A549 (cell line): ENCODE measurements around the gene ATL3. TPM values are rescaled to one million over a fixed set of nuclear protein-coding genes. Genes with fewer than 3 reads are reported as not detected.

Source experiments
- ATAC-seq, 2 experiments: fragments of 200-7000 bp in 1 of 2; fragments of >200 bp in 1 of 2; cut with Nextera tagmentation in 1 of 2; cut with Tn5 transposase in 1 of 2; 3 replicates each; pipeline versions ENCODE4 v1.8.0 to v1.9.1; 2018 to 2020; ENCODE audit warnings: mild to moderate bottlenecking in 1 of 2, moderate library complexity in 1 of 2
- CTCF ChIA-PET: fragments of 300-600 bp; sonication (Branson Sonifier 250); formaldehyde crosslinking; extraction: SDS; loops from one replicate; lab custom pipeline; 2021; ENCODE audit warnings: antibody characterized with exemption, inconsistent platforms; lab: Yijun Ruan, JAX
- POLR2A ChIA-PET: fragments of 350-600 bp; formaldehyde crosslinking; extraction: SDS; loops from one replicate; lab custom pipeline; 2021; ENCODE audit warnings: antibody characterized with exemption, inconsistent platforms; lab: Yijun Ruan, JAX
- DNase-seq, 2 experiments: peaks; one replicate each; pipeline versions ENCODE4 v3.0.0 to v3.0.0-alpha.2; 2011 to 2016; ENCODE audit warnings: low read depth in 1 of 2, low spot score in 1 of 2
- FAIRE-seq: peaks from 2 replicates; lab custom pipeline; 2011; peaks lifted over from hg19 to GRCh38; lab: Jason Lieb, UNC
- H3K27ac ChIP-seq, 2 experiments: fragments of >200 bp; sonication (Bioruptor Twin); formaldehyde crosslinking; 3 replicates each; pipeline ENCODE4 v1.5.1; 2016 to 2017
- H3K4me1 ChIP-seq: fragments of >200 bp; sonication (Bioruptor Twin); formaldehyde crosslinking; 3 replicates; pipeline ENCODE4 v1.6.1; 2016
- H3K4me2 ChIP-seq: fragments of >200 bp; sonication (Bioruptor Twin); formaldehyde crosslinking; 3 replicates; pipeline ENCODE4 v1.6.1; 2016
- H3K4me3 ChIP-seq: fragments of >200 bp; sonication (Bioruptor Twin); formaldehyde crosslinking; 3 replicates; pipeline ENCODE4 v1.5.1; 2016
- H3K9me3 ChIP-seq: fragments of >200 bp; sonication (Bioruptor Twin); formaldehyde crosslinking; 3 replicates; pipeline ENCODE4 v1.6.1; 2016
- BCL3 ChIP-seq: fragments of >200 bp; sonication (Bioruptor Twin); formaldehyde crosslinking; IDR thresholded peaks from 3 replicates; pipeline ENCODE4 v1.6.1; 2016
- BHLHE40 ChIP-seq: IDR thresholded peaks from 2 replicates; pipeline ENCODE4 v1.6.1; 2012; ENCODE audit warnings: low read depth, low read length, inconsistent platforms
- CBX2 ChIP-seq: fragments of 200-600 bp; sonication (generic); IDR thresholded peaks from 2 replicates; pipeline ENCODE4 v1.6.1; 2016; ENCODE audit warnings: low read depth, mild to moderate bottlenecking, borderline replicate concordance
- E2F6 ChIP-seq: IDR thresholded peaks from 2 replicates; pipeline ENCODE4 v1.6.1; 2012; ENCODE audit warnings: low read depth, borderline replicate concordance
- EHF ChIP-seq: fragments of 250-450 bp; sonication (Bioruptor Pico); IDR thresholded peaks from 2 replicates; pipeline ENCODE4 v1.5.0; 2020; ENCODE audit warnings: mild to moderate bottlenecking
- FOSL2 ChIP-seq, 2 experiments: fragments of 450-650 bp in 1 of 2; fragments of >200 bp in 1 of 2; sonication (Bioruptor Twin) in 1 of 2; formaldehyde crosslinking; IDR thresholded peaks; 2 replicates each; pipeline versions ENCODE4 v1.5.0 to v1.6.1; 2016 to 2020; ENCODE audit warnings: mild to moderate bottlenecking in 1 of 2, moderate library complexity in 1 of 2
- HOXA7 ChIP-seq: fragments of 250-450 bp; sonication (Bioruptor Pico); IDR thresholded peaks from 2 replicates; pipeline ENCODE4 v1.5.0; 2020; ENCODE audit warnings: mild to moderate bottlenecking, moderate library complexity
- JUN ChIP-seq, 2 experiments: fragments of >200 bp; sonication (Bioruptor Twin); formaldehyde crosslinking; IDR thresholded peaks; 2 replicates in 1 of 2; 3 replicates in 1 of 2; pipeline ENCODE4 v1.6.1; 2016 to 2017
- JUNB ChIP-seq: fragments of >200 bp; sonication (Bioruptor Twin); formaldehyde crosslinking; IDR thresholded peaks from 2 replicates; pipeline ENCODE4 v1.6.1; 2016
- MAFK ChIP-seq: fragments of 450-650 bp; IDR thresholded peaks from 2 replicates; pipeline ENCODE4 v1.6.1; 2014; ENCODE audit not compliant: partially characterized antibody
- POLR2AphosphoS2 ChIP-seq: conservative IDR thresholded peaks from 2 replicates; pipeline ENCODE4 v1.6.1; 2012; ENCODE audit warnings: low read length, improper control_type of control experiment, inconsistent platforms
- TP53 ChIP-seq: fragments of 250-450 bp; sonication (Bioruptor Pico); IDR thresholded peaks from 2 replicates; pipeline ENCODE4 v1.5.0; 2021; ENCODE audit warnings: mild to moderate bottlenecking, moderate library complexity
- ZNF302 ChIP-seq: fragments of 250-450 bp; sonication (Bioruptor Pico); IDR thresholded peaks from 2 replicates; pipeline ENCODE4 v1.9.0; 2021; ENCODE audit warnings: inconsistent platforms, mild to moderate bottlenecking, moderate library complexity
- WGBS: methylation state at CpG from one replicate; pipeline ENCODE4 v1.1.6; 2017; ENCODE audit errors: missing lambda C conversion rate; 5-methylcytosine and 5-hydroxymethylcytosine counted together
- polyA plus RNA-seq, 4 experiments: library from polyadenylated mRNA; depleted of rRNA in 3 of 4; stranded (reverse); fragments of >200 nt; fragmentation: RNase III in 1 of 4; extraction: RNeasy Plus Mini Kit Qiagen cat#74134 plus additional on column Dnase treatment in 1 of 4; gene quantifications; 2 replicates in 3 of 4; 3 replicates in 1 of 4; pipeline ENCODE4 v1.2.3, GENCODE V29; 2011 to 2017
- TF ChIP-seq, protein P1 (sequence below): fragments of 450-650 bp; IDR thresholded peaks from 2 replicates; pipeline ENCODE4 v1.6.1; 2014; ENCODE audit warnings: antibody characterized with exemption
- TF ChIP-seq, protein P2 (sequence below): fragments of >200 bp; sonication (Bioruptor Twin); formaldehyde crosslinking; IDR thresholded peaks from 2 replicates; pipeline ENCODE4 v1.6.1; 2016

Gene ATL3
- polyA plus RNA-seq, 2 of the 4 experiments (the other 2 are of a cell fraction) = 26.3 to 50.8 TPM

DNA sequence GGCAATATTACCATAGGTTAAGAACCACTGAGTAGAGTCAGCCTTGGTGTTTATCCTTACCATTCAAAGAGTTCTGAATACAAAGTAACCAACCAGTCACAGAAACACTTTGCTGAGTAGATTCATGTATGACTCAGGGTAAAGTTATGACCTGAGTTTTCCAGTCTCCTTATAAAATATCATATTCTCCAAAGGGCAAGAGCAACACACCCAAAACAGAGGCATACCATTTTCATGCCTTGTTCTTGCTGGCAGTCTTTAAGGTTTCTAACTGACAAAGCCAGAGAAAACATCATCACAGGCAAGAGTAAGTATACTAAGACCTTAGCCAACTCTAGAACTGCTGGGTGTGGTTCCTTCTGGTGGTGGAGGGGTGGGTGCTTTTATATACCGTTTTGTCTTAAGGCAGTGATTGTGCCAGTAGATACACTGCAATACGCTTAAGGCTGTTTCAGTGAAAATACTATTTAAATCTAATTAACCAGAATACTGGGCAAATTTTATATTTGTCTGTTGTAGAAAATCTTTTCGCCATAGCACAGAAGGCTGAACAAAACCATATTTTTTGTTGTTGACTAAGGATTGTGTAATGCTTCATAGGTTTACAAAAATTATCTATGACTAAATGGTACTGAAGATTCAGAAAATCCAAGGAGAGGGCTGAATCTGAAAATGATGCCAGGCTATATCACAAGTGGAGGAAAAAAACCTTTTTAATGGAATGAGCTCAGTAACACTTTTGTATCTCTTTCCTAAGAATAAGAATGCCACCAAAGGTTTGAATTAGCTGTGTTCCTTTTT lies 3.0 kb downstream of the ATL3 start:
- peaks cover 4% of the 10 kb centered on the region; the same call in 2 of the 3 replicates for H3K9me3 ChIP-seq
- 28% methylated on average over 3 of the region's 3 CpGs for WGBS
- H3K27ac ChIP-seq = peak overlapping the region; percentile 96
- TF ChIP-seq JUN (IDR thresholded peaks at IDR 0.05) (0 out of 5 replicates have a peak, but pooled peaks of 1 of the 2 experiments have one; percentile 26), CBX2 (no peak), FOSL2 (IDR thresholded peaks at IDR 0.05) (peak; percentile 36; the same call in 1 of the 2 replicates), FOSL2 (CRISPR knock-in tag; IDR thresholded peaks at IDR 0.05) (peak; percentile 72), JUNB (0 out of 2 replicates have a peak, but pooled peaks have one; percentile 43), MAFK (peak; percentile 56)
- TF ChIP-seq, protein P1, sequence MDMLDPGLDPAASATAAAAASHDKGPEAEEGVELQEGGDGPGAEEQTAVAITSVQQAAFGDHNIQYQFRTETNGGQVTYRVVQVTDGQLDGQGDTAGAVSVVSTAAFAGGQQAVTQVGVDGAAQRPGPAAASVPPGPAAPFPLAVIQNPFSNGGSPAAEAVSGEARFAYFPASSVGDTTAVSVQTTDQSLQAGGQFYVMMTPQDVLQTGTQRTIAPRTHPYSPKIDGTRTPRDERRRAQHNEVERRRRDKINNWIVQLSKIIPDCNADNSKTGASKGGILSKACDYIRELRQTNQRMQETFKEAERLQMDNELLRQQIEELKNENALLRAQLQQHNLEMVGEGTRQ = no peak
- FAIRE-seq (no peak), DNase-seq (peak; percentile 60 to 80), ATAC-seq (peak; percentile 26 to 41; a peak in 5 of 6 replicates)
- POLR2A ChIA-PET = interaction anchor here (0.5 to 3.6 kb wide), 2 partner anchors 11 to 14 kb away, joined by 3 to 17 read pairs; partner anchors contain the start of gene RTN3
- H3K4me2 ChIP-seq = peak overlapping the region; percentile 88
- H3K4me1 ChIP-seq = peaks cover 71% of the 10 kb centered on the region
- CTCF ChIA-PET = interaction anchor here (1.5 to 3.9 kb wide), 5 partner anchors 13 to 190 kb away, joined by 6 to 26 read pairs (median 14); partner anchors contain the start of gene RTN3
- H3K4me3 ChIP-seq = peak overlapping the region; percentile 28

- CTCF ChIA-PET = interaction anchor here (0.6 to 1.6 kb wide), 6 partner anchors 15 to 482 kb away, joined by 3 to 9 read pairs (median 3); partner anchors contain the start of gene RTN3
- peaks cover 63% of the 10 kb centered on the region for H3K4me1 ChIP-seq
- POLR2A ChIA-PET = interaction anchor here (0.6 to 3.6 kb wide), 2 partner anchors 8 to 15 kb away, joined by 4 to 17 read pairs; partner anchors contain the start of gene RTN3
- ATAC-seq (no peak), FAIRE-seq (no peak)
- TF ChIP-seq ZNF302 (CRISPR knock-in tag) = no peak
- TF ChIP-seq, all 56 proteins: peak for 0
- Histone ChIP-seq H3K27ac (peak overlapping the region; percentile 96), H3K9me3 (no peaks in the 10 kb centered on the region), H3K4me3 (no peak overlapping the region), H3K4me2 (peak overlapping the region; percentile 88)
- 60% methylated on average over 4 of the region's 4 CpGs for WGBS
- DNase-seq = no peak
Observed at GRCh38 chr11:63666874-63667273, 4.3 kb downstream of the ATL3 start.

DNA sequence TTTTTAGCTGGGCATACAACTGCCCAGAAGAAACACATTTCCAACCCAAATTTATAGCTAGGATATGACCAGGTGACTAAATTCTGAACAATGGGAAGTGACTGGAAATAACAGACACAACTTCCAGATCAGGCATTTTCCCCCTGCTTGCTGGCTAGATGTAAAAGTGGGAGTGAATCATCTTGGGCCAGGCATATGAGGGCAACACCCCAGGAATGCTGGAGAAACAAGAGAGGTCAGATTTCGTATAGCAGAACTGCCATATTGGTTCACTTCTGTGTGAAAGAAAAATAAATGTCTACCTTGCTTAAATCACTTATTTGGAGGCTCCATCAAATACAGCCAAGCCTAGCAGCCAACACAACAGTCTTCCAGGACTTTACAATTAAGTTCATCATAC lies 7.4 kb downstream of the ATL3 start:
- WGBS = 0% methylated on average over 1 of the region's 1 CpG
- no peaks in the 10 kb centered on the region for H3K9me3 ChIP-seq
- peak in 1 of 2 experiments; percentile 38 for DNase-seq
- FAIRE-seq = no peak
- CTCF ChIA-PET = no interaction called here
- H3K4me2 ChIP-seq = peak overlapping the region; percentile 24
- no peak overlapping the region for H3K4me3 ChIP-seq
- peak overlapping the region in 1 of 2 experiments; percentile 62; a peak in 3 of 6 replicates for H3K27ac ChIP-seq
- ATAC-seq = peak in 1 of 2 experiments; percentile 48; a peak in 2 of 6 replicates
- POLR2A ChIA-PET = no interaction called here
- TF ChIP-seq JUNB (no peak), MAFK (peak; percentile 29)
- peaks cover 48% of the 10 kb centered on the region for H3K4me1 ChIP-seq

DNA sequence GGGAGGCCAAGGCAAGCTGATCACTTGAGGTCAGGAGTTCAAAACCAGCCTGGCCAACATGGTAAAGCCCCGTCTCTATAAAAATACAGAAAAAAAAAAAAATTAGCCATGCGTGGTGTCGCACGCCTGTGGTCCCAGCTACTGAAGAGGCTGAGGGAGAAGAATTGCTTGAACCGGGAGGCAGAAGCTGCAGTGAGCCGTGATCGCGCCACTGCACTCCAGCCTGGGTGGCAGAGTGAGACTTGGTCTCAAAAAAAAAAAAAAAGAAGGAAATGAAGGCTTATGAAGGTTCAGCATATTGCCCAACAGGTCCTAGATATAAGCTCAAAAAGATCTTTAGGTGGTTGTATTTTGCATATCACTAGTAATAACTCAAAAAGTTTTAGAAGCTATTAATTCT lies 10.2 kb downstream of the ATL3 start:
- ATAC-seq (no peak), DNase-seq (no peak), FAIRE-seq (no peak)
- H3K9me3 ChIP-seq = no peaks in the 10 kb centered on the region
- no peak overlapping the region for H3K4me2 ChIP-seq
- H3K4me3 ChIP-seq = no peak overlapping the region
- ChIA-PET CTCF (interaction anchor here (0.6 to 4.1 kb wide), 5 partner anchors 10 to 278 kb away, joined by 3 to 17 read pairs (median 5); partner anchors contain the start of gene ATL3), POLR2A (interaction anchor here (1.2 kb wide), 1 partner anchor 10 kb away, joined by 4 read pairs; the partner anchor contains the start of gene ATL3)
- peaks cover 20% of the 10 kb centered on the region for H3K4me1 ChIP-seq
- TF ChIP-seq HOXA7 (CRISPR knock-in tag) (no peak), BCL3 (no peak), EHF (CRISPR knock-in tag) (no peak), BHLHE40 (no peak), POLR2AphosphoS2 (no peak), TP53 (CRISPR knock-in tag) (no peak), E2F6 (no peak), JUN (IDR thresholded peaks at IDR 0.05) (no peak)
- TF ChIP-seq, protein P2, sequence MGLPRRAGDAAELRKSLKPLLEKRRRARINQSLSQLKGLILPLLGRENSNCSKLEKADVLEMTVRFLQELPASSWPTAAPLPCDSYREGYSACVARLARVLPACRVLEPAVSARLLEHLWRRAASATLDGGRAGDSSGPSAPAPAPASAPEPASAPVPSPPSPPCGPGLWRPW = no peak
- no peak overlapping the region for H3K27ac ChIP-seq
- 95% methylated on average over 8 of the region's 8 CpGs for WGBS
